HEK293 (cell line): Measurements from ENCODE around the gene LGR5.

Experiments
- BCL11A ChIP-seq: fragments of 450-650 bp; formaldehyde crosslinking; IDR thresholded peaks from 2 replicates; pipeline ENCODE4 v1.5.1; 2016; ENCODE audit warnings: low read depth, missing biosample characterization, missing genetic modification characterization
- BCL11B ChIP-seq: fragments of 450-650 bp; formaldehyde crosslinking; IDR thresholded peaks from 2 replicates; pipeline ENCODE4 v1.5.1; 2016; ENCODE audit warnings: low read depth, missing biosample characterization, missing genetic modification characterization
- GLIS2 ChIP-seq: fragments of 450-650 bp; formaldehyde crosslinking; IDR thresholded peaks from 2 replicates; pipeline ENCODE4 v1.5.1; 2016; ENCODE audit warnings: missing biosample characterization, missing genetic modification characterization
- HIC1 ChIP-seq: fragments of 450-650 bp; formaldehyde crosslinking; IDR thresholded peaks from 2 replicates; pipeline ENCODE4 v1.5.1; 2016; ENCODE audit warnings: missing biosample characterization, missing genetic modification characterization
- IKZF3 ChIP-seq: fragments of 450-650 bp; IDR thresholded peaks from 2 replicates; pipeline ENCODE4 v1.5.0; 2018; ENCODE audit warnings: missing biosample characterization, mild to moderate bottlenecking, missing genetic modification characterization, moderate library complexity
- PRDM4 ChIP-seq: fragments of 450-650 bp; formaldehyde crosslinking; IDR thresholded peaks from 2 replicates; pipeline ENCODE4 v1.5.1; 2017; ENCODE audit warnings: missing biosample characterization, missing genetic modification characterization
- REPIN1 ChIP-seq: fragments of 450-650 bp; formaldehyde crosslinking; IDR thresholded peaks from 2 replicates; pipeline ENCODE4 v1.5.1; 2017; ENCODE audit warnings: missing biosample characterization, missing genetic modification characterization, low read depth
- SP7 ChIP-seq: fragments of 450-650 bp; formaldehyde crosslinking; IDR thresholded peaks from 2 replicates; pipeline ENCODE4 v1.5.1; 2016; ENCODE audit warnings: missing biosample characterization, missing genetic modification characterization
- ZBTB21 ChIP-seq: fragments of 450-650 bp; formaldehyde crosslinking; IDR thresholded peaks from 2 replicates; pipeline ENCODE4 v1.5.1; 2017; ENCODE audit warnings: missing biosample characterization, missing genetic modification characterization
- ZBTB48 ChIP-seq: fragments of 450-650 bp; formaldehyde crosslinking; IDR thresholded peaks from 2 replicates; pipeline ENCODE4 v1.5.1; 2016; ENCODE audit warnings: missing biosample characterization, missing genetic modification characterization
- ZFHX2 ChIP-seq: fragments of 450-650 bp; formaldehyde crosslinking; conservative IDR thresholded peaks from 2 replicates; pipeline ENCODE4 v1.5.1; 2016; ENCODE audit warnings: missing biosample characterization, missing genetic modification characterization
- ZFP37 ChIP-seq: fragments of 450-650 bp; formaldehyde crosslinking; IDR thresholded peaks from 2 replicates; pipeline ENCODE4 v1.5.1; 2016; ENCODE audit warnings: missing biosample characterization, missing genetic modification characterization
- ZNF121 ChIP-seq: fragments of 450-650 bp; formaldehyde crosslinking; IDR thresholded peaks from 2 replicates; pipeline ENCODE4 v1.5.1; 2016; ENCODE audit warnings: missing biosample characterization, missing genetic modification characterization
- ZNF155 ChIP-seq: fragments of 450-650 bp; formaldehyde crosslinking; IDR thresholded peaks from 2 replicates; pipeline ENCODE4 v1.5.1; 2016; ENCODE audit warnings: missing biosample characterization, missing genetic modification characterization
- ZNF248 ChIP-seq: fragments of 450-650 bp; formaldehyde crosslinking; IDR thresholded peaks from 2 replicates; pipeline ENCODE4 v1.5.1; 2017; ENCODE audit warnings: missing biosample characterization, missing genetic modification characterization
- ZNF26 ChIP-seq: fragments of 450-650 bp; formaldehyde crosslinking; IDR thresholded peaks from 2 replicates; pipeline ENCODE4 v1.5.1; 2016; ENCODE audit warnings: missing biosample characterization, missing genetic modification characterization
- ZNF416 ChIP-seq: fragments of 450-650 bp; formaldehyde crosslinking; IDR thresholded peaks from 2 replicates; pipeline ENCODE4 v1.5.1; 2016; ENCODE audit warnings: missing biosample characterization, missing genetic modification characterization
- ZNF510 ChIP-seq: fragments of 450-650 bp; formaldehyde crosslinking; IDR thresholded peaks from 2 replicates; pipeline ENCODE4 v1.5.1; 2018; ENCODE audit warnings: mild to moderate bottlenecking, missing genetic modification characterization, missing biosample characterization; ENCODE audit not compliant: insufficient replicate concordance
- ZNF530 ChIP-seq: fragments of 450-650 bp; formaldehyde crosslinking; IDR thresholded peaks from 2 replicates; pipeline ENCODE4 v1.5.1; 2016; ENCODE audit warnings: low read depth, missing biosample characterization, missing genetic modification characterization
- ZNF548 ChIP-seq: fragments of 450-650 bp; formaldehyde crosslinking; IDR thresholded peaks from 2 replicates; pipeline ENCODE4 v1.5.1; 2016; ENCODE audit warnings: missing biosample characterization, missing genetic modification characterization
- ZNF558 ChIP-seq: fragments of 450-650 bp; formaldehyde crosslinking; IDR thresholded peaks from 2 replicates; pipeline ENCODE4 v1.5.1; 2016; ENCODE audit warnings: missing biosample characterization, missing genetic modification characterization
- ZNF610 ChIP-seq: fragments of 450-650 bp; formaldehyde crosslinking; IDR thresholded peaks from 2 replicates; pipeline ENCODE4 v1.5.1; 2016; ENCODE audit warnings: missing biosample characterization, missing genetic modification characterization, borderline replicate concordance
- ZNF626 ChIP-seq: fragments of 450-650 bp; sonication (Bioruptor Pico); formaldehyde crosslinking; IDR thresholded peaks from 2 replicates; pipeline ENCODE4 v1.5.1; 2018; ENCODE audit warnings: missing biosample characterization, missing genetic modification characterization, inconsistent platforms
- ZNF654 ChIP-seq: fragments of 450-650 bp; formaldehyde crosslinking; IDR thresholded peaks from 2 replicates; pipeline ENCODE4 v1.5.1; 2016; ENCODE audit warnings: low read depth, missing biosample characterization, missing genetic modification characterization
- ZNF658 ChIP-seq: fragments of 450-650 bp; formaldehyde crosslinking; IDR thresholded peaks from 2 replicates; pipeline ENCODE4; 2016; ENCODE audit warnings: missing biosample characterization, missing genetic modification characterization
- ZNF670 ChIP-seq: fragments of 450-650 bp; formaldehyde crosslinking; IDR thresholded peaks from 2 replicates; pipeline ENCODE4 v1.5.1; 2016; ENCODE audit warnings: missing biosample characterization, missing genetic modification characterization, low read depth
- ZNF677 ChIP-seq: fragments of 450-650 bp; IDR thresholded peaks from 2 replicates; pipeline ENCODE4 v1.5.0; 2018; ENCODE audit warnings: missing biosample characterization, mild to moderate bottlenecking, missing genetic modification characterization, moderate library complexity
- ZNF76 ChIP-seq: fragments of 450-650 bp; formaldehyde crosslinking; IDR thresholded peaks from 2 replicates; pipeline ENCODE4; 2016; ENCODE audit warnings: low read depth, missing biosample characterization, missing genetic modification characterization, borderline replicate concordance
- ZSCAN16 ChIP-seq: fragments of 450-650 bp; formaldehyde crosslinking; IDR thresholded peaks from 2 replicates; pipeline ENCODE4 v1.5.1; 2016; ENCODE audit warnings: missing biosample characterization, missing genetic modification characterization
- TF ChIP-seq, protein P1 (sequence below): fragments of 450-650 bp; formaldehyde crosslinking; IDR thresholded peaks from 2 replicates; pipeline ENCODE4 v1.5.1; 2016; ENCODE audit warnings: missing biosample characterization, missing genetic modification characterization
- TF ChIP-seq, protein P2 (sequence below): fragments of 450-650 bp; IDR thresholded peaks from 2 replicates; pipeline ENCODE4 v1.5.1; 2018; ENCODE audit warnings: missing biosample characterization, missing genetic modification characterization

The LGR5 gene

GRCh38 chr12:71455028-71455737, 15.6 kb downstream of the LGR5 start (continued):
- TF ChIP-seq ZNF510 (tag by site-specific recombination) (no peak), ZNF626 (tag by site-specific recombination) (no peak), ZNF155 (tag by site-specific recombination) (no peak), ZNF654 (tag by site-specific recombination) (no peak), ZFP37 (no peak), BCL11A (tag by site-specific recombination) (peak; percentile 80; the same call in 1 of the 2 replicates), IKZF3 (tag by site-specific recombination) (peak; percentile 84), ZNF610 (tag by site-specific recombination) (peak; percentile 76; the same call in 1 of the 2 replicates), ZNF121 (tag by site-specific recombination) (no peak), ZFHX2 (no peak), ZSCAN16 (peak; percentile 100), ZNF416 (no peak), ZNF677 (tag by site-specific recombination) (no peak), ZNF530 (tag by site-specific recombination) (no peak), ZNF248 (tag by site-specific recombination) (no peak), PRDM4 (peak; percentile 95), GLIS2 (tag by site-specific recombination) (no peak), ZNF558 (tag by site-specific recombination) (no peak), ZNF670 (tag by site-specific recombination) (no peak), SP7 (tag by site-specific recombination) (peak; percentile 75), ZBTB48 (tag by site-specific recombination) (no peak), ZNF76 (tag by site-specific recombination) (no peak), ZNF658 (tag by site-specific recombination) (no peak), ZNF26 (no peak), ZNF548 (tag by site-specific recombination) (no peak), REPIN1 (tag by site-specific recombination) (no peak), ZBTB21 (no peak), BCL11B (tag by site-specific recombination) (peak; percentile 49; the same call in 1 of the 2 replicates), HIC1 (tag by site-specific recombination) (no peak)
- TF ChIP-seq, protein P1, sequence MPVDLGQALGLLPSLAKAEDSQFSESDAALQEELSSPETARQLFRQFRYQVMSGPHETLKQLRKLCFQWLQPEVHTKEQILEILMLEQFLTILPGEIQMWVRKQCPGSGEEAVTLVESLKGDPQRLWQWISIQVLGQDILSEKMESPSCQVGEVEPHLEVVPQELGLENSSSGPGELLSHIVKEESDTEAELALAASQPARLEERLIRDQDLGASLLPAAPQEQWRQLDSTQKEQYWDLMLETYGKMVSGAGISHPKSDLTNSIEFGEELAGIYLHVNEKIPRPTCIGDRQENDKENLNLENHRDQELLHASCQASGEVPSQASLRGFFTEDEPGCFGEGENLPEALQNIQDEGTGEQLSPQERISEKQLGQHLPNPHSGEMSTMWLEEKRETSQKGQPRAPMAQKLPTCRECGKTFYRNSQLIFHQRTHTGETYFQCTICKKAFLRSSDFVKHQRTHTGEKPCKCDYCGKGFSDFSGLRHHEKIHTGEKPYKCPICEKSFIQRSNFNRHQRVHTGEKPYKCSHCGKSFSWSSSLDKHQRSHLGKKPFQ (tag by site-specific recombination): peak; percentile 77
- TF ChIP-seq, protein P2, sequence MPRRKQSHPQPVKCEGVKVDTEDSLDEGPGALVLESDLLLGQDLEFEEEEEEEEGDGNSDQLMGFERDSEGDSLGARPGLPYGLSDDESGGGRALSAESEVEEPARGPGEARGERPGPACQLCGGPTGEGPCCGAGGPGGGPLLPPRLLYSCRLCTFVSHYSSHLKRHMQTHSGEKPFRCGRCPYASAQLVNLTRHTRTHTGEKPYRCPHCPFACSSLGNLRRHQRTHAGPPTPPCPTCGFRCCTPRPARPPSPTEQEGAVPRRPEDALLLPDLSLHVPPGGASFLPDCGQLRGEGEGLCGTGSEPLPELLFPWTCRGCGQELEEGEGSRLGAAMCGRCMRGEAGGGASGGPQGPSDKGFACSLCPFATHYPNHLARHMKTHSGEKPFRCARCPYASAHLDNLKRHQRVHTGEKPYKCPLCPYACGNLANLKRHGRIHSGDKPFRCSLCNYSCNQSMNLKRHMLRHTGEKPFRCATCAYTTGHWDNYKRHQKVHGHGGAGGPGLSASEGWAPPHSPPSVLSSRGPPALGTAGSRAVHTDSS: no peak
